Lower lobe of right lung (tissue), 2 donors: ENCODE results near the gene MMGT1. TPM values are rescaled to one million over a fixed set of nuclear protein-coding genes. Genes with fewer than 3 reads are reported as not detected.

Experiments
- ATAC-seq, 2 donors: fragments of 200-7000 bp; cut with Tn5 transposase; one replicate each; pipeline ENCODE4 v1.9.1; 2020 to 2022; ENCODE audit warnings: mild to moderate bottlenecking in 2 of 2, moderate library complexity in 2 of 2
- DNase-seq: peaks from one replicate; pipeline ENCODE4 v3.0.0-alpha.2; 2020
- H3K27ac ChIP-seq: fragments of 200-600 bp; one replicate; pipeline ENCODE4 v1.8.0; 2022
- H3K27me3 ChIP-seq: fragments of 200-600 bp; one replicate; pipeline ENCODE4 v1.8.0; 2022; ENCODE audit warnings: low read depth
- H3K36me3 ChIP-seq: fragments of 200-600 bp; one replicate; pipeline ENCODE4 v1.8.0; 2022; ENCODE audit warnings: mild to moderate bottlenecking
- H3K4me1 ChIP-seq: fragments of 200-600 bp; one replicate; pipeline ENCODE4 v1.8.0; 2022
- H3K4me3 ChIP-seq: fragments of 200-600 bp; one replicate; pipeline ENCODE4 v1.8.0; 2022; ENCODE audit warnings: mild to moderate bottlenecking
- H3K9me3 ChIP-seq: fragments of 200-600 bp; one replicate; pipeline ENCODE4 v1.8.0; 2022
- CTCF ChIP-seq: fragments of 200-600 bp; IDR thresholded peaks from one replicate; pipeline ENCODE4 v1.8.0; 2022; ENCODE audit warnings: antibody characterized with exemption, mild to moderate bottlenecking
- intact Hi-C: fragments of 100-400 bp; cut with DNase I; formaldehyde crosslinking; loops from one replicate; pipeline ENCODE4 v1.11.0; 2022
- total RNA-seq: library from RNA; stranded (reverse); fragmentation: NEBNext Ultra II Directional; extraction: Animal tissue kit (Norgen Biotek cat#: 25700); gene quantifications from one replicate; pipeline ENCODE4 v1.2.1, GENCODE V29; 2021
- donor health status: DM: no; HTN: yes; CAD: no; lungs with severe emphysema.

The MMGT1 gene
- total RNA-seq, 1 donor from 2014 or later = 28.7 TPM

DNA sequence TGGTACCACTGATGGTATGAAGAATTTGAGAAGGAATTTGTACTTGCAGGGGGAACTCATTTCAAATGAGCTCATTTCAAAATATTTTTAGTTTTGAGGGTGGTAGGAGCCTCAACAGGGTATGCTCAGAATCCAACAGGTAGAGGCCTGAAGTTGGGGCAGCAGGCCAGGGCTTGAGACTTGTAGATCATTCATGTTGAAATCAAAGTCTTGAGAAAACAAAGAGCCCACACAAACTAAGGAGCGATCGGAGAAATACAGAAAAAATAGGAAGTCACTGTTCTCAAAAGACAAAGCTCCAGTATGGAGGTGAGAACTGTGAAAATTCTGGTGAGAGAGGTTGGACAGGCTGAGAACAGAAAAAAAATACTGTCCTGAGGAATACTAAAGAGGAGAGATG, 10.5 kb upstream of the MMGT1 start:
- no peak for TF ChIP-seq CTCF
- no peaks in the 10 kb centered on the region for H3K4me1 ChIP-seq
- intact Hi-C loops = loop anchor here (10.0 kb wide), 1 partner anchor 511 kb away; the partner anchor contains the start of gene HTATSF1
- DNase-seq (no peak), ATAC-seq (no peak)
- no peaks in the 10 kb centered on the region for H3K27me3 ChIP-seq
- H3K4me3 ChIP-seq = peak overlapping the region; percentile 78
- peak overlapping the region; percentile 79 for H3K27ac ChIP-seq
- no peaks in the 10 kb centered on the region for H3K9me3 ChIP-seq
- H3K36me3 ChIP-seq = no peaks in the 10 kb centered on the region

DNA sequence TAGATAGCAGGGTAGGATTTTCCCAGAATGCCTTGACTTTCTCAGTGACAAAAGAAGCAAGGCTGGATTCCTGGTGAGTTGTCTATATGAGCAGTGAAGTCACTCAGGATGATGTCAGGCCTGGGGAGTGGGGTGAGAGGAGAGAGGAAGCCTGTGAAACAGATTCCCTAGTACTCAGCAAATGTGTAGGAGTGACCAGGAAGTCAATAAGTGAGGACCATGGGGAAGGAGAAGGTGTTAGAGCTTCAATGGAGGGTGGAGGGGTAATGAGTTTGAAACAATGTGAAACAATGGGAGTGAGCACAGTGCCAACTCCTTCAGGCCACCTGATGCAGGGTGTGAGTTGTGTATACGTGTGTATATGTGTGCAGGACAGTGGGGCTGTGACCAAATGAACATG, 9.1 kb upstream of the MMGT1 start:
- DNase-seq = no peak
- intact Hi-C loops = loop anchor here (10.0 kb wide), 1 partner anchor 512 kb away; the partner anchor contains the start of gene HTATSF1
- H3K27ac ChIP-seq = no peak overlapping the region
- TF ChIP-seq CTCF = no peak
- H3K4me3 ChIP-seq = no peak overlapping the region
- H3K9me3 ChIP-seq = no peaks in the 10 kb centered on the region
- H3K36me3 ChIP-seq = no peaks in the 10 kb centered on the region
- no peak for ATAC-seq
- H3K27me3 ChIP-seq = no peaks in the 10 kb centered on the region
- H3K4me1 ChIP-seq = no peaks in the 10 kb centered on the region

DNA sequence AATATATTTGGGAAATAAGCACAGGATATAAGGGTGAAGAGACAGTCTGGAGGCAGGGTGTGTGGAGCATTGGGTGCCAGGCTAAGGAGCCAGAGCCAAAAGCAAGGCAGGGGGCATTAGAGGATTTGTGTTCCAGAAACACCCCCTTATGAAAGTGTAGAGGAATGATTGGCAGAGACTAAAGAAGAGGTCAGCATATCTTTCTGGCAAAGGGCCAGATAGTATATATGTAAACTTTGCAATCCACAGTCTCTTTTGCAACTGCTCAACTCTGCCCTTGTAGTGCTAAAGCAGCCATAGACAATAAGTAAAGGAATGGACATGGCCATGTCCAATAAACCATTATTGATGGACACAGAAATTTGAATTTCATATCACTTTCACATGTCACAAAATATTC, 7.9 kb upstream of the MMGT1 start:
- ATAC-seq (no peak), DNase-seq (no peak)
- Histone ChIP-seq H3K27me3 (no peaks in the 10 kb centered on the region), H3K4me1 (no peaks in the 10 kb centered on the region), H3K9me3 (no peaks in the 10 kb centered on the region), H3K36me3 (no peaks in the 10 kb centered on the region), H3K4me3 (no peak overlapping the region), H3K27ac (no peak overlapping the region)
- intact Hi-C loops = loop anchor here (10.0 kb wide), 1 partner anchor 513 kb away; the partner anchor contains the start of gene HTATSF1
- no peak for TF ChIP-seq CTCF

GRCh38 chrX:135981010-135981409, 7.2 kb upstream of the MMGT1 start:
- no peak for ATAC-seq
- H3K36me3 ChIP-seq = no peaks in the 10 kb centered on the region
- H3K4me3 ChIP-seq = no peak overlapping the region
- H3K9me3 ChIP-seq = no peaks in the 10 kb centered on the region
- H3K4me1 ChIP-seq = no peaks in the 10 kb centered on the region
- H3K27ac ChIP-seq = no peak overlapping the region
- no peaks in the 10 kb centered on the region for H3K27me3 ChIP-seq
- no peak for TF ChIP-seq CTCF
- intact Hi-C loops = loop anchor here (10.0 kb wide), 1 partner anchor 514 kb away; the partner anchor contains the start of gene HTATSF1
- no peak for DNase-seq

DNA sequence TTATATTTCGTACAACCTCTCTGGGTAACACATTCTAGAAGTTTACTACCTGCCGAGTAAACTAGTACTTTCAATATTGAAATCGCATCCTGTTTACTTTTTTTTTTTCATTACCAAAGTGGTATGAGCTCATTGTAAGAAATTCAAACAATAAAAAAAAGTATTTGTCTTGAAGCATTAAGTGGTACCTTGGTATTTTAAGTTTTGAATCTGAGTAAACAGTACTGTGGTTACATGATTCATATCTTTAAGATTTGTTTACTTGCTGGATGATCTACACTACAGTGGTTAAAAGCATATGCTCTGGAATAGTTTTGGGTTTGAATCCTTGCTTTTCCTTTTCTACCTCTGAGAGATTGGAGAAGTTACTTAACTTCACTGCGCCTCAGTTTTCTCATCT, 3.8 kb upstream of the MMGT1 start:
- ATAC-seq (no peak), DNase-seq (no peak)
- Histone ChIP-seq H3K27ac (no peak overlapping the region), H3K4me3 (no peak overlapping the region), H3K4me1 (peaks cover 9% of the 10 kb centered on the region), H3K27me3 (no peaks in the 10 kb centered on the region), H3K36me3 (no peaks in the 10 kb centered on the region), H3K9me3 (no peaks in the 10 kb centered on the region)
- intact Hi-C loops = no loop called here
- no peak for TF ChIP-seq CTCF

DNA sequence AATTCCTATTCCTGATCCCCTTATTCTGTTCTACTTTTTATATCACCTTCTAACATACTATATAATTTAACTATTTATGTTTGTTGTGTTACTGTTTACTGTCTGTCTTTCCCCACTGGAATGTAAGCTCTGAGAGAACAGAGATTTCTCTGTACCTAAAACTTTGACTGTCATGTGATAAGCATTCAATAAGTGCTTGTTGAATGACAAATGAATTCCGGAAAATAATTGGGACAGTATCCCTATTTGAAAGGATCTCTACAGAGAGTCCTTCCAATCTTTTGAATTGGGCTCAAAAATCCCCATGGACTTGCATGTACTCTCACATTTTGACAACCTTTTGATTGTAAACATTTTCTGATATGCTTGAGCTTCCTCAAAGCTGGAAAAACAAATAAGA, 1.6 kb upstream of the MMGT1 start:
- intact Hi-C loops = no loop called here
- DNase-seq (no peak), ATAC-seq (no peak)
- H3K27ac ChIP-seq = no peak overlapping the region
- TF ChIP-seq CTCF = no peak
- no peaks in the 10 kb centered on the region for H3K27me3 ChIP-seq
- H3K36me3 ChIP-seq = no peaks in the 10 kb centered on the region
- no peak overlapping the region for H3K4me3 ChIP-seq
- H3K4me1 ChIP-seq = peaks cover 14% of the 10 kb centered on the region
- H3K9me3 ChIP-seq = no peaks in the 10 kb centered on the region
